HG02642 (cell line): ENCODE data around the gene DHX40.
"Not testable (repeated sequence)": the region's sequence is repeated elsewhere in the genome, so short reads cannot be mapped to it uniquely, and the experiment has no call there.

Experiments
- ATAC-seq: cut with Tn5 transposase; IDR thresholded peaks from one replicate; pipeline ENCODE4 v1.9.1; 2021; ENCODE audit warnings: mild to moderate bottlenecking; ENCODE audit not compliant: unreplicated experiment, poor library complexity

DHX40 gene

GRCh38 chr17:59626756-59627155 is 61.3 kb downstream of the DHX40 start:
- ATAC-seq, result no peak

- ATAC-seq, result no peak
Measured at GRCh38 chr17:59627274-59627673, 61.9 kb downstream of the DHX40 start.

- no peak for ATAC-seq
Measured at GRCh38 chr17:59627770-59628171, 62.4 kb downstream of the DHX40 start.

GRCh38 chr17:59629174-59629573 is 63.8 kb downstream of the DHX40 start:
- no peak for ATAC-seq

GRCh38 chr17:59631276-59631675 is 65.9 kb downstream of the DHX40 start:
- ATAC-seq, result no peak

- no peak for ATAC-seq
Measured at GRCh38 chr17:59632398-59632797, 67.0 kb downstream of the DHX40 start.

GRCh38 chr17:59633658-59634359 is 68.4 kb downstream of the DHX40 start:
- ATAC-seq, result no peak

GRCh38 chr17:59634632-59635541 is 69.5 kb downstream of the DHX40 start:
- no peak for ATAC-seq

GRCh38 chr17:59637611-59638310 is 72.4 kb downstream of the DHX40 start:
- no peak for ATAC-seq

GRCh38 chr17:59638553-59638952 is 73.1 kb downstream of the DHX40 start:
- no peak for ATAC-seq

- ATAC-seq, result peak; percentile 87
Measured at GRCh38 chr17:59641799-59642484, 76.5 kb downstream of the DHX40 start.

GRCh38 chr17:59642565-59642964 is 77.2 kb downstream of the DHX40 start:
- ATAC-seq, result no peak

GRCh38 chr17:59643159-59644140 is 78.0 kb downstream of the DHX40 start:
- no peak for ATAC-seq

- ATAC-seq, result no peak
Measured at GRCh38 chr17:59647288-59647687, 81.9 kb downstream of the DHX40 start.

GRCh38 chr17:59649886-59650285 is 84.5 kb downstream of the DHX40 start:
- no peak for ATAC-seq

- ATAC-seq, result no peak
Measured at GRCh38 chr17:59650642-59651041, 85.2 kb downstream of the DHX40 start.

- ATAC-seq, result no peak
Measured at GRCh38 chr17:59651346-59651745, 85.9 kb downstream of the DHX40 start.

GRCh38 chr17:59652119-59652518 is 86.7 kb downstream of the DHX40 start:
- ATAC-seq, result no peak

GRCh38 chr17:59656624-59657023 is 91.2 kb downstream of the DHX40 start:
- ATAC-seq, result not testable (repeated sequence)
